Fibroblast of skin of left quadriceps (primary cell): ENCODE data around the gene MYH16.
"Not testable (repeated sequence)": the region's sequence is repeated elsewhere in the genome, so short reads cannot be mapped to it uniquely, and the experiment has no call there.

ENCODE experiments used
- DNase-seq, 2 experiments: peaks; one replicate each; pipeline ENCODE4 v3.0.0-alpha.2; 2013; ENCODE audit warnings: low read depth in 2 of 2

The MYH16 gene

GRCh38 chr7:99355098-99355497 is 82.5 kb downstream of the MYH16 start:
- DNase-seq: no peak

GRCh38 chr7:99357701-99358490 is 85.3 kb downstream of the MYH16 start:
- no peak for DNase-seq

DNA sequence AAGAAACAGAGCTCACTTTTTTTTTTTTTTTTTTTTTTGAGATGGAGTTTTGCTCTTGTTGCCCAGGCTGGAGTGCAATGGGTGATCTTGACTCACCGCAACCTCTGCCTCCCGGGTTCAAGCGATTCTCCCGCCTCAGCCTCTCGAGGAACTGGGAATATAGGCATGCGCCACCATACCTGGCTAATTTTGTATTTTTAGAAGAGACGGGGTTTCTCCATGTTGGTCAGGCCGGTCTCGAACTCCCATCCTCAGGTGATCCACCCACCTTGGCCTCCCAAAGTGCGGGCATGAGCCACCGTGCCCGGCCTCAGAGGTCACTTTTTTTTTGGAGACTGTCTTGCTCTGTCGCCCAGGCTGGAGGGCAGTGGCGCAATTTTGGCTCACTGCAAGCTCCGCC is 85.9 kb downstream of the MYH16 start:
- DNase-seq: not testable (repeated sequence)

DNA sequence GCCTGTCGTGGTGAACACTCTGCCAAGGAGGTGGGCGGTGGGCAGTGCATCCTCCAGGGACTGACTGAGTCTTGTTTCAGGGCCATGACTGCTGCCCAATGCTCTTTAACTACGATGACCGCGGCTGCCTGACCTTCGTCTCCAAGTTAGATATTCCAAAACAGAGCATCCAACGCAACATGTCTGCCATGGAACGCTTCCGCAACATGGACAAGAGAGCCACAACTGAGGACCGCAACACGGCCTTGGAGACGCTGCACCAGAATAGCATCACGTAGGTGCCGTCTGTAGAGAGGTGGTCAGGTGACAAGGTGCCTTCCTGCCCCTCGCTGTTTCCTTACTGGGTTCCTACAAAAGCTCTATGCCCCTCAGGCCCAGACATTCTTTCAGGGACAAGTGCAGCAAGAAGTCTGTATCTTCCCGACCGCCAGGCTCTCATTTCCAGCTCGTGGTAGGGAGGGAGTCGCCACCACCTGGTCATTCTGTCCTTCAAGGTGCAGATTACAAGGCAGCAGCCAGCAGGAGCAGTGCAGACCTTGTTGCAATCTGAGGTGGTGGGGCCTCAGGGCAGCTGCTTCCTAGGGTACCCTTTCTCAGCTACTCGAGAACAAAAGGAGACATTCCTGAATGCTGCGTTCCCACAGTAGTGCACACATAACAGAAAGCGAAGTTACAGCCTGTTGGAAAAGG is 87.0 kb downstream of the MYH16 start:
- DNase-seq: no peak
